T-helper 2 cell treated with Interferon-gamma antibody and Interleukin-4, amounts not matched to agents 5 μg/mL and 100 μg/mL, for 36 hours (primary cell): ENCODE data around the gene CHD8.
"Not testable (repeated sequence)": the region's sequence is repeated elsewhere in the genome, so short reads cannot be mapped to it uniquely, and the experiment has no call there.

Experiments used
- DNase-seq: peaks from one replicate; pipeline ENCODE4 v3.0.0; 2021; ENCODE audit warnings: low spot score
- H3K27ac Mint-ChIP-seq: one replicate; pipeline ENCODE4 v1.8.0; 2021; ENCODE audit warnings: mild to moderate bottlenecking, mixed read lengths
- H3K27me3 Mint-ChIP-seq: one replicate; pipeline ENCODE4 v1.8.0; 2021; ENCODE audit warnings: low read depth, mixed read lengths
- H3K36me3 Mint-ChIP-seq: one replicate; pipeline ENCODE4 v1.8.0; 2021; ENCODE audit warnings: low read depth, mixed read lengths
- H3K4me1 Mint-ChIP-seq: one replicate; pipeline ENCODE4 v1.8.0; 2021; ENCODE audit warnings: low read depth, mixed read lengths
- H3K4me3 Mint-ChIP-seq: one replicate; pipeline ENCODE4 v1.8.0; 2022; ENCODE audit warnings: mild to moderate bottlenecking, moderate library complexity, mixed read lengths
- H3K9me3 Mint-ChIP-seq: one replicate; pipeline ENCODE4 v1.8.0; 2021; ENCODE audit warnings: mixed read lengths

CHD8 gene

GRCh38 chr14:21455592-21455911, 371 bp downstream of the CHD8 start:
- Mint-ChIP-seq H3K27me3 (no peaks in the 10 kb centered on the region), H3K27ac (peak overlapping the region; percentile 98), H3K4me1 (peaks cover 32% of the 10 kb centered on the region), H3K4me3 (peak overlapping the region; percentile 97), H3K9me3 (no peaks in the 10 kb centered on the region), H3K36me3 (peaks cover 17% of the 10 kb centered on the region)
- DNase-seq: no peak

GRCh38 chr14:21454843-21455544, 929 bp downstream of the CHD8 start:
- Mint-ChIP-seq H3K9me3 (no peaks in the 10 kb centered on the region), H3K4me1 (peaks cover 37% of the 10 kb centered on the region), H3K36me3 (peaks cover 18% of the 10 kb centered on the region), H3K4me3 (peak overlapping the region; percentile 97), H3K27me3 (no peaks in the 10 kb centered on the region), H3K27ac (peak overlapping the region; percentile 98)
- DNase-seq: no peak

- H3K4me3 Mint-ChIP-seq: peak overlapping the region; percentile 69
Observed at GRCh38 chr14:21449899-21450216, 6.1 kb downstream of the CHD8 start.

GRCh38 chr14:21442657-21443056, 13.3 kb downstream of the CHD8 start:
- peaks cover 26% of the 10 kb centered on the region for H3K4me1 Mint-ChIP-seq
- not testable (repeated sequence) for H3K27ac Mint-ChIP-seq, H3K27me3 Mint-ChIP-seq, H3K9me3 Mint-ChIP-seq, H3K4me3 Mint-ChIP-seq, DNase-seq
- peaks cover 15% of the 10 kb centered on the region for H3K36me3 Mint-ChIP-seq

More at GRCh38 chr14:21449899-21450216, 6.1 kb downstream of the CHD8 start:
- H3K27ac Mint-ChIP-seq: peak overlapping the region; percentile 77
- DNase-seq: no peak
- no peaks in the 10 kb centered on the region for H3K27me3 Mint-ChIP-seq
- peaks cover 20% of the 10 kb centered on the region for H3K36me3 Mint-ChIP-seq
- H3K4me1 Mint-ChIP-seq: peaks cover 51% of the 10 kb centered on the region
- no peaks in the 10 kb centered on the region for H3K9me3 Mint-ChIP-seq

GRCh38 chr14:21440859-21441258, 15.1 kb downstream of the CHD8 start:
- Mint-ChIP-seq H3K27ac (no peak overlapping the region), H3K4me3 (no peak overlapping the region), H3K4me1 (peaks cover 22% of the 10 kb centered on the region)

GRCh38 chr14:21437063-21437901, 18.6 kb downstream of the CHD8 start:
- DNase-seq: peak; percentile 95
- Mint-ChIP-seq H3K4me3 (peak overlapping the region; percentile 88), H3K27me3 (no peaks in the 10 kb centered on the region), H3K4me1 (peaks cover 41% of the 10 kb centered on the region), H3K27ac (peak overlapping the region; percentile 86), H3K9me3 (no peaks in the 10 kb centered on the region), H3K36me3 (peaks cover 11% of the 10 kb centered on the region)

More at GRCh38 chr14:21440859-21441258, 15.1 kb downstream of the CHD8 start:
- Mint-ChIP-seq H3K9me3 (no peaks in the 10 kb centered on the region), H3K36me3 (peaks cover 12% of the 10 kb centered on the region), H3K27me3 (no peaks in the 10 kb centered on the region)
- DNase-seq: no peak

- no peaks in the 10 kb centered on the region for H3K9me3 Mint-ChIP-seq
- peak overlapping the region; percentile 88 for H3K4me3 Mint-ChIP-seq
- H3K36me3 Mint-ChIP-seq: peaks cover 11% of the 10 kb centered on the region
- no peak for DNase-seq
- H3K27me3 Mint-ChIP-seq: no peaks in the 10 kb centered on the region
- peak overlapping the region; percentile 86 for H3K27ac Mint-ChIP-seq
- H3K4me1 Mint-ChIP-seq: peaks cover 40% of the 10 kb centered on the region
Observed at GRCh38 chr14:21436567-21437062, 19.3 kb downstream of the CHD8 start.

- no peaks in the 10 kb centered on the region for H3K9me3 Mint-ChIP-seq
- peaks cover 44% of the 10 kb centered on the region for H3K36me3 Mint-ChIP-seq
- no peaks in the 10 kb centered on the region for H3K27me3 Mint-ChIP-seq
- H3K4me3 Mint-ChIP-seq: no peak overlapping the region
- no peak for DNase-seq
- H3K4me1 Mint-ChIP-seq: peaks cover 26% of the 10 kb centered on the region
- H3K27ac Mint-ChIP-seq: no peak overlapping the region
Observed at GRCh38 chr14:21431126-21431525, 24.8 kb downstream of the CHD8 start.

GRCh38 chr14:21428930-21429329, 27.0 kb downstream of the CHD8 start:
- Mint-ChIP-seq H3K4me1 (peaks cover 10% of the 10 kb centered on the region), H3K36me3 (peaks cover 59% of the 10 kb centered on the region), H3K27ac (no peak overlapping the region), H3K4me3 (no peak overlapping the region), H3K9me3 (no peaks in the 10 kb centered on the region), H3K27me3 (no peaks in the 10 kb centered on the region)
- DNase-seq: no peak

GRCh38 chr14:21426692-21427091, 29.2 kb downstream of the CHD8 start:
- H3K4me1 Mint-ChIP-seq: no peaks in the 10 kb centered on the region
- H3K27ac Mint-ChIP-seq: no peak overlapping the region
- H3K27me3 Mint-ChIP-seq: no peaks in the 10 kb centered on the region
- no peaks in the 10 kb centered on the region for H3K9me3 Mint-ChIP-seq
- no peak for DNase-seq
- H3K36me3 Mint-ChIP-seq: peaks cover 64% of the 10 kb centered on the region
- no peak overlapping the region for H3K4me3 Mint-ChIP-seq

- peaks cover 53% of the 10 kb centered on the region for H3K36me3 Mint-ChIP-seq
- H3K27me3 Mint-ChIP-seq: no peaks in the 10 kb centered on the region
- H3K4me1 Mint-ChIP-seq: peaks cover 6% of the 10 kb centered on the region
- H3K27ac Mint-ChIP-seq: no peak overlapping the region
- no peak overlapping the region for H3K4me3 Mint-ChIP-seq
- H3K9me3 Mint-ChIP-seq: no peaks in the 10 kb centered on the region
- DNase-seq: no peak
Observed at GRCh38 chr14:21419528-21419927, 36.4 kb downstream of the CHD8 start.

- peaks cover 60% of the 10 kb centered on the region for H3K36me3 Mint-ChIP-seq
- H3K9me3 Mint-ChIP-seq: no peaks in the 10 kb centered on the region
- peaks cover 16% of the 10 kb centered on the region for H3K4me1 Mint-ChIP-seq
- no peak overlapping the region for H3K27ac Mint-ChIP-seq
- no peak for DNase-seq
- no peaks in the 10 kb centered on the region for H3K27me3 Mint-ChIP-seq
- H3K4me3 Mint-ChIP-seq: no peak overlapping the region
Observed at GRCh38 chr14:21415329-21415728, 40.6 kb downstream of the CHD8 start.

- Mint-ChIP-seq H3K27ac (peak overlapping the region; percentile 70), H3K27me3 (no peaks in the 10 kb centered on the region), H3K9me3 (no peaks in the 10 kb centered on the region), H3K36me3 (peaks cover 67% of the 10 kb centered on the region), H3K4me3 (no peak overlapping the region), H3K4me1 (peaks cover 16% of the 10 kb centered on the region)
- peak; percentile 33 for DNase-seq
Observed at GRCh38 chr14:21414137-21414631, 41.7 kb downstream of the CHD8 start.

GRCh38 chr14:21408147-21408546, 47.8 kb downstream of the CHD8 start:
- no peaks in the 10 kb centered on the region for H3K4me1 Mint-ChIP-seq
- peaks cover 83% of the 10 kb centered on the region for H3K36me3 Mint-ChIP-seq
- H3K27me3 Mint-ChIP-seq: no peaks in the 10 kb centered on the region
- H3K27ac Mint-ChIP-seq: no peak overlapping the region
- H3K4me3 Mint-ChIP-seq: no peak overlapping the region
- no peaks in the 10 kb centered on the region for H3K9me3 Mint-ChIP-seq
- DNase-seq: no peak
